ENCODE results near the gene SLC39A10. TPM values are rescaled to one million over a fixed set of nuclear protein-coding genes. Genes with fewer than 3 reads are reported as not detected.

SLC39A10 gene
- total and polyA plus RNA-seq, 2 donors (not counting 1 experiment from before 2014, with no cell fraction given), result 18.6 to 99.3 TPM

DNA sequence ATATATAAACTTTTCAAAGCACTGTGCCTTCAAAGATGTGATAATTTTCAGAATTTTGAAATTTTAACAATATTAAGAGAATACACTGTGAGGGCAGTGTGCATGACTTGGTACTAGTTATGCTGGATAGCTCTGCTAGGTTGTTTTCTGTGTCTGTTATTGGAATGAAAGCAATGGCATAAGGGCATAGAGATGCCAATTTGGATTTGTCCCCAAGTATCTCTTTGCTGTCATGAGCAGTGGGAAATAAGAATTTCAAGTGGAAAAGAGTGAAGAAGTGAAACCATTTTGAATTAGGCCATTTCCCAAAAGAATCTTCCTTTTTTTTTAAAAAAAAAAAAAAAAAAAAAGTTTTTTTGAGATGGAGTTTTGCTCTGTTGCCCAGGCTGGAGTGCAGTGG is 76.8 kb downstream of the SLC39A10 start:
- Mint-ChIP-seq H3K9me3 (ENCODE audit: insufficient read depth) (no peaks in the 10 kb centered on the region), H3K4me1 (no peaks in the 10 kb centered on the region), H3K27me3 (no peaks in the 10 kb centered on the region), H3K27ac (no peak overlapping the region), H3K4me3 (no peak overlapping the region)
- TF ChIP-seq CTCF (IDR thresholded peaks at IDR 0.05) (no peak), EZH2 (IDR thresholded peaks at IDR 0.05; ENCODE audit: borderline replicate concordance, insufficient read depth, low read depth, low read length, poor library complexity, severe bottlenecking) (no peak)
- intact Hi-C loops (cut with micrococcal nuclease), result no loop called here
- Histone ChIP-seq H2AFZ (ENCODE audit: insufficient read depth, low read depth, low read length, poor library complexity, severe bottlenecking) (no peak overlapping the region), H3K4me2 (replicated peaks; ENCODE audit: low read depth, low read length, poor library complexity, severe bottlenecking) (no peak overlapping the region), H3K4me3 (ENCODE audit: control extremely low read depth in 1 of 5, extremely low read depth in 1 of 5, insufficient read depth in 1 of 5, low read depth in 2 of 5, low read length in 4 of 5) (no peak overlapping the region), H3K36me3 (replicated peaks in 1 of 2; ENCODE audit: control extremely low read depth in 1 of 2, control insufficient read depth in 1 of 2, extremely low read depth in 1 of 2, insufficient read depth in 2 of 2, low read length in 1 of 2) (peaks cover 0 to 38% of the 10 kb centered on the region in 2 experiments), H3K27ac (ENCODE audit: low read length in 2 of 2) (no peak overlapping the region), H3K4me1 (ENCODE audit: control insufficient read depth in 2 of 2, insufficient read depth in 2 of 2, low read length in 2 of 2) (no peaks in the 10 kb centered on the region), H3K9me3 (ENCODE audit: control extremely low read depth in 1 of 3, control insufficient read depth in 2 of 3, insufficient read depth in 1 of 3, low read length in 2 of 3) (no peaks in the 10 kb centered on the region), H3K79me2 (ENCODE audit: control insufficient read depth, insufficient read depth, low read length) (no peaks in the 10 kb centered on the region), H4K20me1 (ENCODE audit: control insufficient read depth, insufficient read depth, low read length, poor library complexity, severe bottlenecking) (no peaks in the 10 kb centered on the region), H3K9ac (ENCODE audit: low read length) (no peak overlapping the region), H3K27me3 (replicated peaks in 1 of 4; ENCODE audit: control extremely low read depth in 1 of 4, control insufficient read depth in 3 of 4, insufficient read depth in 4 of 4, low read length in 3 of 4) (no peaks in the 10 kb centered on the region)
- CTCF ChIA-PET, result no interaction called here
- ATAC-seq (ENCODE audit: low read depth) (no peak), DNase-seq (no peak)
- POLR2A ChIA-PET, result no interaction called here

DNA sequence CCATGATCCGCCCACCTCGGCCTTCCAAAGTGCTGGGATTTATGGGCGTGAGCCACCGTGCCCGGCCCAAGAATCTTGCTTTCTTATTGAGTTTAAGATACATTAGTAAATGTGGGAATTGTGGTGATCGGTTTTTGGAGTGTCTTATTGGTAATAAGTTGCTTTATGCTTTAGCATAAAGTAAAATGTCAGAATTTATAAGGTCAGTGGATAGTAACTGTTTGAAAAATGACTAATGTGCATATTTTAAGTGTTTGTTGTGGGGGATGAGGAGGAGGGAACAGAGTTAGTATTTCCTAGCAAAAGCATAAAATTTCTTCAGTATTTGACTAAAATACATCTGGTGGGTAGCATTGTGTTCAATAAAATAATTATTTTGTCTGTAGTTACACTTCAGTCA is 77.4 kb downstream of the SLC39A10 start:
- Histone ChIP-seq H3K4me1 (ENCODE audit: control insufficient read depth in 2 of 2, insufficient read depth in 2 of 2, low read length in 2 of 2) (no peaks in the 10 kb centered on the region), H3K27me3 (replicated peaks in 1 of 4; ENCODE audit: control extremely low read depth in 1 of 4, control insufficient read depth in 3 of 4, insufficient read depth in 4 of 4, low read length in 3 of 4) (no peaks in the 10 kb centered on the region), H4K20me1 (ENCODE audit: control insufficient read depth, insufficient read depth, low read length, poor library complexity, severe bottlenecking) (no peaks in the 10 kb centered on the region), H3K27ac (ENCODE audit: low read length in 2 of 2) (no peak overlapping the region), H2AFZ (ENCODE audit: insufficient read depth, low read depth, low read length, poor library complexity, severe bottlenecking) (no peak overlapping the region), H3K9me3 (ENCODE audit: control extremely low read depth in 1 of 3, control insufficient read depth in 2 of 3, insufficient read depth in 1 of 3, low read length in 2 of 3) (no peaks in the 10 kb centered on the region), H3K36me3 (replicated peaks in 1 of 2; ENCODE audit: control extremely low read depth in 1 of 2, control insufficient read depth in 1 of 2, extremely low read depth in 1 of 2, insufficient read depth in 2 of 2, low read length in 1 of 2) (peaks cover 0 to 37% of the 10 kb centered on the region in 2 experiments), H3K79me2 (ENCODE audit: control insufficient read depth, insufficient read depth, low read length) (no peaks in the 10 kb centered on the region), H3K4me2 (replicated peaks; ENCODE audit: low read depth, low read length, poor library complexity, severe bottlenecking) (no peak overlapping the region), H3K4me3 (ENCODE audit: control extremely low read depth in 1 of 5, extremely low read depth in 1 of 5, insufficient read depth in 1 of 5, low read depth in 2 of 5, low read length in 4 of 5) (no peak overlapping the region), H3K9ac (ENCODE audit: low read length) (no peak overlapping the region)
- intact Hi-C loops (cut with micrococcal nuclease), result no loop called here
- ATAC-seq (ENCODE audit: low read depth), result no peak
- H3K4me3 Mint-ChIP-seq, result no peak overlapping the region
- no peaks in the 10 kb centered on the region for H3K9me3 Mint-ChIP-seq (ENCODE audit: insufficient read depth)
- no peak for DNase-seq
- 98% methylated on average over 6 of the region's 6 CpGs for WGBS (ENCODE audit: insufficient coverage)
- CTCF ChIA-PET, result no interaction called here
- H3K27ac Mint-ChIP-seq, result no peak overlapping the region
- H3K4me1 Mint-ChIP-seq, result no peaks in the 10 kb centered on the region
- TF ChIP-seq EZH2 (IDR thresholded peaks at IDR 0.05; ENCODE audit: borderline replicate concordance, insufficient read depth, low read depth, low read length, poor library complexity, severe bottlenecking) (no peak), CTCF (IDR thresholded peaks at IDR 0.05) (no peak)
- H3K27me3 Mint-ChIP-seq, result no peaks in the 10 kb centered on the region
- POLR2A ChIA-PET, result no interaction called here
